ENCODE data around the gene ARGLU1. TPM values are rescaled to one million over a fixed set of nuclear protein-coding genes. Genes with fewer than 3 reads are reported as not detected.

Gene ARGLU1
- total RNA-seq, 3 donors from 2014 or later: 71.7 to 88.5 (median 84.8) TPM

GRCh38 chr13:106496072-106496997, 71.6 kb downstream of the ARGLU1 start:
- Histone ChIP-seq H3K4me3 (no peak overlapping the region), H3K36me3 (ENCODE audit: low read depth) (no peaks in the 10 kb centered on the region), H3K9me3 (no peaks in the 10 kb centered on the region), H3K4me1 (ENCODE audit: low read depth) (peaks cover 11% of the 10 kb centered on the region)
- ATAC-seq: peak; percentile 62
- intact Hi-C loops (cut with DNase I, micrococcal nuclease): no loop called here
- TF ChIP-seq, protein P1, sequence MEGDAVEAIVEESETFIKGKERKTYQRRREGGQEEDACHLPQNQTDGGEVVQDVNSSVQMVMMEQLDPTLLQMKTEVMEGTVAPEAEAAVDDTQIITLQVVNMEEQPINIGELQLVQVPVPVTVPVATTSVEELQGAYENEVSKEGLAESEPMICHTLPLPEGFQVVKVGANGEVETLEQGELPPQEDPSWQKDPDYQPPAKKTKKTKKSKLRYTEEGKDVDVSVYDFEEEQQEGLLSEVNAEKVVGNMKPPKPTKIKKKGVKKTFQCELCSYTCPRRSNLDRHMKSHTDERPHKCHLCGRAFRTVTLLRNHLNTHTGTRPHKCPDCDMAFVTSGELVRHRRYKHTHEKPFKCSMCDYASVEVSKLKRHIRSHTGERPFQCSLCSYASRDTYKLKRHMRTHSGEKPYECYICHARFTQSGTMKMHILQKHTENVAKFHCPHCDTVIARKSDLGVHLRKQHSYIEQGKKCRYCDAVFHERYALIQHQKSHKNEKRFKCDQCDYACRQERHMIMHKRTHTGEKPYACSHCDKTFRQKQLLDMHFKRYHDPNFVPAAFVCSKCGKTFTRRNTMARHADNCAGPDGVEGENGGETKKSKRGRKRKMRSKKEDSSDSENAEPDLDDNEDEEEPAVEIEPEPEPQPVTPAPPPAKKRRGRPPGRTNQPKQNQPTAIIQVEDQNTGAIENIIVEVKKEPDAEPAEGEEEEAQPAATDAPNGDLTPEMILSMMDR (IDR thresholded peaks at IDR 0.05): no peak
- DNase-seq: peak in 1 of 3 donors; percentile 55

GRCh38 chr13:106494936-106495335, 73.0 kb downstream of the ARGLU1 start:
- DNase-seq: no peak
- H3K4me1 ChIP-seq (ENCODE audit: low read depth): peaks cover 9% of the 10 kb centered on the region

GRCh38 chr13:106494506-106494905, 73.4 kb downstream of the ARGLU1 start:
- DNase-seq (no peak), ATAC-seq (no peak)
- Histone ChIP-seq H3K4me1 (ENCODE audit: low read depth) (peaks cover 9% of the 10 kb centered on the region), H3K4me3 (no peak overlapping the region), H3K36me3 (ENCODE audit: low read depth) (no peaks in the 10 kb centered on the region), H3K9me3 (no peaks in the 10 kb centered on the region)
- TF ChIP-seq, protein P1 (IDR thresholded peaks at IDR 0.05): no peak
- intact Hi-C loops (cut with DNase I, micrococcal nuclease): no loop called here

More at GRCh38 chr13:106494936-106495335, 73.0 kb downstream of the ARGLU1 start:
- intact Hi-C loops (cut with DNase I, micrococcal nuclease): no loop called here
- TF ChIP-seq, protein P1 (IDR thresholded peaks at IDR 0.05): no peak
- H3K4me3 ChIP-seq: no peak overlapping the region
- ATAC-seq: no peak
- H3K9me3 ChIP-seq: no peaks in the 10 kb centered on the region
- H3K36me3 ChIP-seq (ENCODE audit: low read depth): no peaks in the 10 kb centered on the region

GRCh38 chr13:106493533-106494220, 74.3 kb downstream of the ARGLU1 start:
- intact Hi-C loops (cut with DNase I, micrococcal nuclease): no loop called here
- DNase-seq (no peak), ATAC-seq (peak; percentile 18)
- no peak overlapping the region for H3K4me3 ChIP-seq
- no peaks in the 10 kb centered on the region for H3K9me3 ChIP-seq
- no peaks in the 10 kb centered on the region for H3K36me3 ChIP-seq (ENCODE audit: low read depth)
- TF ChIP-seq, protein P1 (IDR thresholded peaks at IDR 0.05): no peak
- H3K4me1 ChIP-seq (ENCODE audit: low read depth): peaks cover 15% of the 10 kb centered on the region

- Histone ChIP-seq H3K4me3 (no peak overlapping the region), H3K36me3 (ENCODE audit: low read depth) (no peaks in the 10 kb centered on the region), H3K9me3 (no peaks in the 10 kb centered on the region), H3K4me1 (ENCODE audit: low read depth) (peaks cover 18% of the 10 kb centered on the region)
- intact Hi-C loops (cut with DNase I, micrococcal nuclease): no loop called here
- no peak for DNase-seq
- TF ChIP-seq, protein P1 (IDR thresholded peaks at IDR 0.05): no peak
- ATAC-seq: no peak
Observed at GRCh38 chr13:106492588-106493475, 75.1 kb downstream of the ARGLU1 start.

Measured in mucosa of descending colon (tissue), 3 donors.